Measurements from ENCODE around the gene RYR3. TPM values are rescaled to one million over a fixed set of nuclear protein-coding genes. Genes with fewer than 3 reads are reported as not detected.

Gene RYR3
- total RNA-seq, 1 experiment from 2014 or later, result not detected

GRCh38 chr15:33646744-33647143 lies 336.0 kb downstream of the RYR3 start:
- Histone ChIP-seq H3K79me2 (ENCODE audit: low read length) (no peaks in the 10 kb centered on the region), H3K9me2 (replicated peaks; ENCODE audit: low read length) (no peaks in the 10 kb centered on the region), H3K9me3 (ENCODE audit: low read length) (no peaks in the 10 kb centered on the region), H2AFZ (ENCODE audit: low read length) (no peak overlapping the region), H3K4me2 (ENCODE audit: low read length) (no peak overlapping the region), H3K36me3 (ENCODE audit: low read depth, low read length) (no peaks in the 10 kb centered on the region), H4K20me1 (ENCODE audit: low read length) (no peaks in the 10 kb centered on the region), H3K27me3 (ENCODE audit: low read length) (peaks cover 90% of the 10 kb centered on the region), H3K4me1 (ENCODE audit: insufficient read depth, low read length) (no peaks in the 10 kb centered on the region), H3K4me3 (ENCODE audit: low read length) (no peak overlapping the region), H3K27ac (ENCODE audit: low read length) (no peak overlapping the region), H3K9ac (ENCODE audit: low read length) (no peak overlapping the region), H3F3A (ENCODE audit: low read length, unreplicated experiment) (no peaks in the 10 kb centered on the region)
- no peak for ATAC-seq
- no peak for DNase-seq
- CTCF ChIA-PET, result no interaction called here
- TF ChIP-seq EZH2 (IDR thresholded peaks at IDR 0.05; ENCODE audit: low read length, unreplicated experiment), result no peak
- no peak for TF ChIP-seq CTCF (conservative IDR thresholded peaks at IDR 0.05; ENCODE audit: low read depth, low read length)
- no peak for TF ChIP-seq EZH2phosphoT487 (IDR thresholded peaks at IDR 0.05; ENCODE audit: borderline replicate concordance, low read length)
- intact Hi-C loops (cut with micrococcal nuclease), result no loop called here
- BruUV-seq (replicated peaks), result no TSS peak
- POLR2A ChIA-PET (ENCODE audit: unreplicated experiment), result no interaction called here

- TF ChIP-seq EZH2 (IDR thresholded peaks at IDR 0.05; ENCODE audit: low read length, unreplicated experiment) (no peak), CTCF (conservative IDR thresholded peaks at IDR 0.05; ENCODE audit: low read depth, low read length) (no peak), EZH2phosphoT487 (IDR thresholded peaks at IDR 0.05; ENCODE audit: borderline replicate concordance, low read length) (no peak)
- intact Hi-C loops (cut with micrococcal nuclease), result no loop called here
- no peaks in the 10 kb centered on the region for H3K9me2 ChIP-seq (replicated peaks; ENCODE audit: low read length)
These were observed 338.6 kb downstream of the RYR3 start for GRCh38 chr15:33649217-33649933.

GRCh38 chr15:33654860-33655259 lies 344.1 kb downstream of the RYR3 start:
- Histone ChIP-seq H4K20me1 (ENCODE audit: low read length) (no peaks in the 10 kb centered on the region), H2AFZ (ENCODE audit: low read length) (no peak overlapping the region), H3K27me3 (ENCODE audit: low read length) (peaks cover 79% of the 10 kb centered on the region), H3K36me3 (ENCODE audit: low read depth, low read length) (no peaks in the 10 kb centered on the region), H3K4me2 (ENCODE audit: low read length) (no peak overlapping the region), H3K79me2 (ENCODE audit: low read length) (no peaks in the 10 kb centered on the region), H3K4me3 (ENCODE audit: low read length) (no peak overlapping the region), H3K4me1 (ENCODE audit: insufficient read depth, low read length) (no peaks in the 10 kb centered on the region), H3K27ac (ENCODE audit: low read length) (no peak overlapping the region), H3K9me3 (ENCODE audit: low read length) (no peaks in the 10 kb centered on the region), H3K9me2 (replicated peaks; ENCODE audit: low read length) (no peaks in the 10 kb centered on the region), H3F3A (ENCODE audit: low read length, unreplicated experiment) (no peaks in the 10 kb centered on the region), H3K9ac (ENCODE audit: low read length) (no peak overlapping the region)
- ATAC-seq (no peak; the same call in 1 of the 2 replicates), DNase-seq (no peak)
- intact Hi-C loops (cut with micrococcal nuclease), result no loop called here
- ChIA-PET CTCF (no interaction called here), POLR2A (ENCODE audit: unreplicated experiment) (no interaction called here)
- no TSS peak for BruUV-seq (replicated peaks)
- TF ChIP-seq EZH2phosphoT487 (IDR thresholded peaks at IDR 0.05; ENCODE audit: borderline replicate concordance, low read length) (no peak), EZH2 (IDR thresholded peaks at IDR 0.05; ENCODE audit: low read length, unreplicated experiment) (no peak), CTCF (conservative IDR thresholded peaks at IDR 0.05; ENCODE audit: low read depth, low read length) (peak; percentile 19; the same call in 1 of the 2 replicates)

More at GRCh38 chr15:33649217-33649933, 338.6 kb downstream of the RYR3 start:
- Histone ChIP-seq H3K9ac (ENCODE audit: low read length) (no peak overlapping the region), H2AFZ (ENCODE audit: low read length) (no peak overlapping the region), H3K79me2 (ENCODE audit: low read length) (no peaks in the 10 kb centered on the region), H3K27me3 (ENCODE audit: low read length) (peaks cover 89% of the 10 kb centered on the region), H3K27ac (ENCODE audit: low read length) (no peak overlapping the region), H3K4me3 (ENCODE audit: low read length) (no peak overlapping the region), H4K20me1 (ENCODE audit: low read length) (no peaks in the 10 kb centered on the region), H3K4me2 (ENCODE audit: low read length) (no peak overlapping the region), H3K9me3 (ENCODE audit: low read length) (no peaks in the 10 kb centered on the region), H3K4me1 (ENCODE audit: insufficient read depth, low read length) (no peaks in the 10 kb centered on the region), H3K36me3 (ENCODE audit: low read depth, low read length) (no peaks in the 10 kb centered on the region), H3F3A (ENCODE audit: low read length, unreplicated experiment) (no peaks in the 10 kb centered on the region)
- ChIA-PET CTCF (no interaction called here), POLR2A (ENCODE audit: unreplicated experiment) (no interaction called here)
- DNase-seq (no peak), ATAC-seq (no peak)
- BruUV-seq (replicated peaks), result no TSS peak
